HG02852 (cell line): ENCODE data around the gene TMEM245.
A peak's percentile ranks its signal among the peaks of the same experiment; 100 is the strongest.

Experiments
- ATAC-seq: cut with Tn5 transposase; IDR thresholded peaks from one replicate; pipeline ENCODE4 v1.9.1; 2021; ENCODE audit warnings: mild to moderate bottlenecking, moderate library complexity; ENCODE audit not compliant: unreplicated experiment

The TMEM245 gene

GRCh38 chr9:109031241-109031640 lies 88.5 kb downstream of the TMEM245 start:
- no peak for ATAC-seq

GRCh38 chr9:109030426-109030825 lies 89.3 kb downstream of the TMEM245 start:
- ATAC-seq, result no peak

- no peak for ATAC-seq
These were observed 91.3 kb downstream of the TMEM245 start for GRCh38 chr9:109028457-109028856.

- no peak for ATAC-seq
These were observed 92.6 kb downstream of the TMEM245 start for GRCh38 chr9:109027176-109027575.

GRCh38 chr9:109026306-109026705 lies 93.4 kb downstream of the TMEM245 start:
- ATAC-seq, result no peak

GRCh38 chr9:109022873-109023272 lies 96.9 kb downstream of the TMEM245 start:
- ATAC-seq, result no peak

DNA sequence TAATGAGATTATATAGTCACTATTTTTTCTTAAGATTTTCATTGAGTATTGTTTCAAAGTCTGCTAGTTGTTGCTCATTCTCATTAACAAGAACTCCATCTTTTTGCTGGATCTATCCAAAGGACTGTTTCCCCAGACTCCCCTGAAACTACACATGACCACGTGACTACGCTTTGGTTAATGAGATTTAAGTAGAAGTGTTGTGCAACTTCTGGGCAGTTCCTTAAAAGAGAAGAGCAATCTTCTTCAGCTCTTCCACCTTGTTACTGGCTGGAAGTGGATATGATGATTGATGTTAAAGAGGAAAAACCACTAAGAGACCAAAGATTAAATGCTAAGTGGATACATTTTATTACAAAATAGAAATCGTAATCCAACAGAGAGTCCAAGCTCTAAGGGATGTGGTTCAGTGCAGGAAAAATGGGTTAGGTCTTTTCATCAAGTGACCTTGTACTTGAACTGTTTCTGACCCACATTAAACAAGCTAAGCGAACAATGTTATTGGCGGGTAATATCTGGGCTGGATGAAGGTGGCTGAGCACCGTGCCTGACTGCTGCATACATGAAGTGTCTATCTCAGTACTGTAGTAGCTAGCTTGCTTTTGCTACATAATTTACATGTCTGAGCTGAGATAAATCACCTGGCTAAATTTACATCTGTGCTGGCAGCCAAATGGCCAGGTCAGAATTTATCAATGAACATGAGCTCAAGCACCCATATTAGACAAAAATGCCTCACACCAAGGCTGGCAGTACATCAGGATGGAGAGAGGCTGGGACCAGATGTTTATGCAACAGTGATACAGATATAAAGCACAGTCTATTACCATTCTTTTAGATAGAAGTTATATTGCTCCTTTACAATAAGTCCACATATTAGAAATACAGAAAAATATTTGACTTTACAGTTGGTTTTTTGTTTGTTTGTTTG lies 98.9 kb downstream of the TMEM245 start:
- ATAC-seq, result no peak

DNA sequence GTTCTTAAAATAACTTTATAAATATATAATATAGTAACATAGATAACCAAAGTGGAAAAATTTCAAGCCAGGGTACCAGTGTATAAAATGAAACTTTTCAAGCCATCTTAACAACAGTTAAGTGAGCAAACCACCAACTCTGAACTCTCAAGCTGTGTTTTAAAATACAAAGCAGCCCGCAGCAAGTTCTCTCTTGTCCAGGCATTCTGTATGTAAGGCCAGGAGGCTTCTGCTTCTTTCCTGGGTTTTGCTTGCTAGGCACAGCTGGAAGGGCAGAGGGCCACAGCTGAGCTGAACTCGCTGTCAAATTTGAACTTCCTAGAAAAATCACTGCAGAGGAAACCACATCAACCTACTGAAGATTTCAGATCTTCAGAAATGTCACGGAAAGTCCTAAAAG lies 99.6 kb downstream of the TMEM245 start:
- no peak for ATAC-seq

GRCh38 chr9:109019420-109019819 lies 100.3 kb downstream of the TMEM245 start:
- no peak for ATAC-seq

DNA sequence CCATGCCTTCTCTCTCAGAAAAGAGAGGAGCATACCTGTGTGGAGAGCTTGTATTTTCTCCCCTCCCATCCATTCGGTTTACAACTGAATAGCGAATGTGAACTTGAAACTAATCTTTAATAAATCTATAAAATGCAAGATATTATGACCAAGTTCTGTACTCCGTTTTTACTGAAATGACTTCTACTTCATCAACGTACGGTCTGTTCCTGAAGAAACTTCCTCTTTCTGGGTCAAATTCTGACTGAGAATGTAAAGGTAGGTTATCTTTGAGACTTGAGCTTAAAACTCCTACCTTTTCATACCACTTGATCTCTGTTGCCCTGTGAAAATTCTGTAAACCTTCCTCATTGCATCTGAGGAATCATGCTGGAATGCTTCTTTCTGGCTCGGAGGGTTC lies 102.3 kb downstream of the TMEM245 start:
- ATAC-seq, result peak; percentile 49

- no peak for ATAC-seq
These were observed 102.7 kb downstream of the TMEM245 start for GRCh38 chr9:109017061-109017460.

DNA sequence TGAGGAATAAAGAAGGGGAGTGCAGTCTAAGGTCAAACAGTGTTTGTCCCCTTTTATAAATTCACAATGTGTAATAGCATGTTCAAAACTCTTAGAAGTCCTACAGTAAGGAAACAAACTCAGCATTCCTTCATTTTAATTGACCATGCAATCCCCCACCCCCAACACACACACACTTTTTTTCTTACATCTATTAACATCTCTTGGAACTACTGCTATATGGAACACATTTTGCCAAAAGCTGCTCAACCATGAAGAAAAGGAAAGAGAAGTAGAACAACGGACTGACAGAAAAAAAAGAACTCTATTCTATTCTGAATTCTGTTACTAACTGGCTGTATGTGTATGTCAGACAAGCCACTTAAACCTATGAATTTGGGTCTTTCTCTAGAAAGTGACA lies 103.6 kb downstream of the TMEM245 start:
- ATAC-seq, result no peak

GRCh38 chr9:109014608-109015280 lies 105.0 kb downstream of the TMEM245 start:
- ATAC-seq, result no peak

DNA sequence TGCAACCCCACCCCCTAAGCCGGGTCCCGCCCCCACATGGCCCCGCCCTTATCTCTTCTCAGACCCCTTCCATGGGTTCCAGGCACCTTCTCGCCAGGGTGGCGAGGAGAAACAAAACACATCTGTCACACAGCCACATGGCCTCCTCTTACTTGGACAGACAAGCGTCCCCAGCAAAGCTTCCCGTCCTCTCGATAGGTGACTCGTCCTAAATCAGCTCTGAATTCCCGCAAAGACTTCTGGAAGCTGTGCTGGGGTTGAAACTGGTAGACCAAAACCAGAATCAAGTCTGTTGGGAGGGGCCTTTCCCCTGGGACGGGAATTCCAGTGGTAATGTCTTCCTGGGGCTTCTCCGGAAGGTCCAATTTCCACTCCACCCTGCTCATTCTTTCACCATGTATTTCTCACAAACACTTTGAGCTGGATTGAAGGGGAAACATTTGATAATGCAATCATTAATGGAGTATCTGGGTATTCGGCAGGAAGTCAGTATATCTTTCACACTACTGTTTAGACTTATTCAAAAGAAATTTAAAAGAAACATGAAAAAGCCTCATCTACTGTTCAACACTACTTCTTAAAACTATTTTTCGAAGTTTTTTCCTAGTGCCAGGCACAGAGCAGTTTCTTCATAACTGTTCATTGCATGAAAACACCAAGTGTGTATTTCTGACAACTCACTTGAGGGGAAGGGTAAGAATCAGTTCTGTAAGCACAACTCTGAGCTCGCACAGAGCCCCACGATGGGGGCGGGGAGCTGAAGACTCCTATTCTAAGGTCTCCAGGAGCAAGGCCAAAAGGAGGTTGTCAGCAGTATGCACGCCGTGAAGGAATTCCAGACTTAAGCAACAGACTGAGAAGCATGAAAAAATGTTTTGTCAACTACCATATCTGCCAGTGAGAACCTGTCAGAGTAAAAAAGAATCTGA lies 105.8 kb downstream of the TMEM245 start:
- no peak for ATAC-seq

- ATAC-seq, result peak; percentile 65
These were observed 106.7 kb downstream of the TMEM245 start, which contains the start of gene CTNNAL1 for GRCh38 chr9:109012876-109013678. Gene CTNNAL1 (minus strand): TSS chr9:109013499. CDS start chr9:109013442, 57 bp downstream.

DNA sequence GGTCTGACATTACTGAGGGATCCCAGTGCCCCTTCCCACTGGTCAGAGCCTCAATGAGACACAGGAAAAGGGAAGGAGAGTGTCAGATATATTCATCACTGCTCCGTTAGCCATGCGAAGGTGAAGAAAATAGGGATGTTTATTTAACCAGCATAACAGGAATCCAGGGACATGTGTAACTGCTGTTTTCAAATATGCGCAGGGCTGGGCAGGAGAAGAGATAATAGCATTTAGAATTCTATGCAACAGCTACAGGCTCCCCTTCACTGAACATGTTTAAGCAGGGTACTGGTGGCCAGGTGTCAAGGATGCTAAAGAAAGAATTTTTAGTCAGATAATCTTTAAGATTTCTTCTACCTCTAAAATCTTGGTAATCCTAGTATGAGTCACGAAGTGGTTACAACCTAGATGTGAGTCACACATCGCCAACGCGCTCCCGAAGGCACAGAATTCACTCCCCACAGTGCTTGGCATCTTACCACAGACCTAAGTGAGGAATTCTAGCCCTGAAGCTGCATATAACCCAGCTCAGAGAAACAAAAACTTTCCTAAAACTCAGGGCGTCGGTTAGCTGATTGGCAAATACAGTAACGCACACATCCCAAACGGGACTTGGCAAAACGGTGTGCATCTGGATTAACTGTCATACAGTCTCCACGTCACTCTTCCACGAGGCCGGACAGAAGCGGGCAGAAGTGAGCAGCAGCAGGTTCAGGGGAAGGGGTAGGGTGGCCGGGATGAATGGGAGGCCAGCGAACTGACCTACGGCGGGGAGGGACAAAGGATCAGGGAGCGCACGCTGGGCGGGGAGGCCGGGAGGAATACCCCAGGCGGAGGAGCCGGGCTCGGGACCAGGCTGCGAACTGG lies 107.5 kb downstream of the TMEM245 start:
- peak; percentile 36 for ATAC-seq

- no peak for ATAC-seq
These were observed 108.5 kb downstream of the TMEM245 start for GRCh38 chr9:109011231-109011671.

GRCh38 chr9:109010746-109011145 lies 109.0 kb downstream of the TMEM245 start:
- peak; percentile 30 for ATAC-seq

DNA sequence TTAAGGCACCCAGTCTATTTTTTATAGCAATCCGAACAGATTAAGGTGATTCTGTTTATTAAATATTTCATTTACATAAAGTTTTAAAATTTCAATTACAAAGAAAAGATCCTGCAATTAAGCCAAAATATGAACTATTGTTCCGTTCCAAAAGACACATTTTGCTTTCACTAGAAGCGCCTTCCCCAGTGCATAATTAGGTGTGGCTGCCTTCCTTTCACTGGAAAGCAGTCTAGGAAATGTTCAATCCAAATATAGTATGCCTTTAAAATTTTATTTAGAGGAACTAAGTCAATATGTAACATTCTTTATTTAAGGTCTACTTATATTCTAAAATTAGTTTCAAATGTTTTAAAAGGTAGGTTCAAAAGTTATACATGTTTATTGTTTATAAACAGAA lies 114.1 kb downstream of the TMEM245 start:
- ATAC-seq, result no peak
